Endothelial cell of umbilical vein (primary cell): ENCODE measurements around the gene PPP1R12C. TPM values are rescaled to one million over a fixed set of nuclear protein-coding genes. Genes with fewer than 3 reads are reported as not detected.

Source experiments
- BruUV-seq: library from RNA; stranded (reverse); fragments of 400-500 nt; replicated peaks from 2 replicates; lab custom pipeline; 2021; lab: Mats Ljungman, UMichigan
- CTCF ChIA-PET: fragments of 300-600, 350-600 bp; sonication (Branson Sonifier 250); formaldehyde crosslinking; loops from one replicate; lab custom pipeline; 2021; ENCODE audit warnings: antibody characterized with exemption, inconsistent platforms; lab: Charles Lee
- POLR2A ChIA-PET: fragments of 300-600, 350-600 bp; sonication (Branson Sonifier 250); formaldehyde crosslinking; loops from one replicate; lab custom pipeline; 2021; ENCODE audit warnings: antibody characterized with exemption, inconsistent platforms; lab: Charles Lee
- DNase-seq: peaks from one replicate; pipeline ENCODE4 v3.0.0-alpha.2; 2011; ENCODE audit warnings: low read depth, low spot score
- FAIRE-seq: peaks from 2 replicates; lab custom pipeline; 2011; peaks lifted over from hg19 to GRCh38; lab: Jason Lieb, UNC
- H2AFZ ChIP-seq: 2 replicates; pipeline ENCODE4 v1.6.0; 2012; ENCODE audit warnings: low read depth, low read length, control low read depth, inconsistent platforms
- H3K27ac ChIP-seq: 2 replicates; pipeline ENCODE4 v1.5.1; 2011; ENCODE audit warnings: low read depth, mild to moderate bottlenecking, control low read depth, low read length, moderate library complexity; ENCODE audit not compliant: insufficient read depth
- H3K27me3 ChIP-seq, 2 experiments: 2 replicates each; pipeline versions ENCODE4 v1.6.0 to v1.6.1; 2011; ENCODE audit warnings: low read length in 2 of 2, mixed read lengths in 1 of 2; ENCODE audit not compliant: control insufficient read depth in 2 of 2, insufficient read depth in 2 of 2
- H3K36me3 ChIP-seq, 2 experiments: 2 replicates in 1 of 2; 3 replicates in 1 of 2; pipeline ENCODE4 v1.5.1; 2011; ENCODE audit warnings: low read length in 2 of 2, mild to moderate bottlenecking in 1 of 2, moderate library complexity in 1 of 2; ENCODE audit not compliant: control insufficient read depth in 2 of 2, insufficient read depth in 2 of 2; ENCODE audit errors: extremely low read depth in 1 of 2
- H3K4me1 ChIP-seq: 3 replicates; pipeline ENCODE4 v1.5.1; 2011; ENCODE audit warnings: mild to moderate bottlenecking, low read length; ENCODE audit not compliant: control insufficient read depth, insufficient read depth; ENCODE audit errors: extremely low read depth
- H3K4me2 ChIP-seq: 2 replicates; pipeline ENCODE4 v1.6.1; 2011; ENCODE audit warnings: low read length, control low read depth, mixed read lengths; ENCODE audit not compliant: insufficient read depth
- H3K4me3 ChIP-seq, 3 experiments: fragments of 200-600 bp in 1 of 3; sonication (generic), shearing (Covaris generic) in 1 of 3; replicated peaks in 1 of 3; 2 replicates each; pipeline ENCODE4 v1.5.1; 2011 to 2016; ENCODE audit warnings: control low read depth in 3 of 3, low read length in 3 of 3, mild to moderate bottlenecking in 2 of 3, inconsistent platforms in 1 of 3, low read depth in 1 of 3, moderate library complexity in 1 of 3; ENCODE audit not compliant: insufficient read depth in 1 of 3
- H3K79me2 ChIP-seq: 2 replicates; pipeline ENCODE4 v1.6.0; 2012; ENCODE audit warnings: low read length, inconsistent platforms; ENCODE audit not compliant: control insufficient read depth, insufficient read depth
- H3K9ac ChIP-seq: replicated peaks from 2 replicates; pipeline ENCODE3; 2011; ENCODE audit warnings: low read length, control low read depth; ENCODE audit not compliant: insufficient read depth; ENCODE audit errors: extremely low read depth
- H3K9me1 ChIP-seq: replicated peaks from 3 replicates; pipeline ENCODE4 v1.6.0; 2011; ENCODE audit warnings: mild to moderate bottlenecking, low read length; ENCODE audit not compliant: control insufficient read depth, insufficient read depth; ENCODE audit errors: extremely low read depth
- H3K9me3 ChIP-seq: replicated peaks from 2 replicates; pipeline ENCODE4 v1.5.1; 2012; ENCODE audit warnings: low read length, inconsistent platforms; ENCODE audit not compliant: control insufficient read depth, insufficient read depth
- H4K20me1 ChIP-seq: replicated peaks from 2 replicates; pipeline ENCODE3; 2011; ENCODE audit warnings: mild to moderate bottlenecking, low read length; ENCODE audit not compliant: control insufficient read depth, insufficient read depth; ENCODE audit errors: extremely low read depth
- CTCF ChIP-seq, 2 donors: IDR thresholded peaks; 1 replicate in 1 of 2; 2 replicates in 1 of 2; pipeline ENCODE4 v1.5.1; 2011; ENCODE audit warnings: low read length in 2 of 2, mild to moderate bottlenecking in 2 of 2, moderate library complexity in 2 of 2, control low read depth in 1 of 2, inconsistent platforms in 1 of 2, low read depth in 1 of 2; ENCODE audit not compliant: insufficient read depth in 1 of 2; ENCODE audit errors: extremely low read depth in 1 of 2
- EZH2 ChIP-seq: IDR thresholded peaks from 2 replicates; pipeline ENCODE4 v1.6.1; 2012; ENCODE audit warnings: borderline replicate concordance, low read depth, mild to moderate bottlenecking, moderate library complexity, low read length, inconsistent platforms; ENCODE audit not compliant: severe bottlenecking
- FOS ChIP-seq: IDR thresholded peaks from 2 replicates; pipeline ENCODE4 v1.6.1; 2011; ENCODE audit warnings: mild to moderate bottlenecking, low read length, moderate library complexity, borderline replicate concordance; ENCODE audit not compliant: insufficient read depth
- GATA2 ChIP-seq: IDR thresholded peaks from 2 replicates; pipeline ENCODE4 v1.7.0; 2011; ENCODE audit warnings: low read depth, mild to moderate bottlenecking, moderate library complexity, mixed read lengths, low read length; ENCODE audit not compliant: insufficient read length, insufficient read depth
- JUN ChIP-seq: IDR thresholded peaks from 2 replicates; pipeline ENCODE4 v1.6.1; 2011; ENCODE audit warnings: borderline replicate concordance, low read depth; ENCODE audit not compliant: insufficient read length, insufficient read depth
- MAX ChIP-seq: IDR thresholded peaks from 2 replicates; pipeline ENCODE4 v1.6.1; 2011; ENCODE audit not compliant: insufficient read depth, insufficient read length
- MYC ChIP-seq: IDR thresholded peaks from one replicate; pipeline ENCODE4 v1.6.1; 2011; ENCODE audit warnings: mild to moderate bottlenecking, low read depth, low read length
- POLR2A ChIP-seq: IDR thresholded peaks from 2 replicates; pipeline ENCODE4 v1.6.1; 2012; ENCODE audit warnings: low read depth, mild to moderate bottlenecking, control low read depth, low read length
- POLR2AphosphoS5 ChIP-seq: IDR thresholded peaks from 2 replicates; pipeline ENCODE4 v1.6.1; 2012; ENCODE audit warnings: low read depth, mild to moderate bottlenecking, control low read depth, low read length, moderate library complexity; ENCODE audit not compliant: insufficient read depth
- dilution Hi-C: fragments of 300-500 bp; cut with MboI; formaldehyde crosslinking; loops from one replicate; pipeline ENCODE4 v1.15.0; 2019; ENCODE audit warnings: low sequenced_read_pairs; ENCODE audit not compliant: extremely low pct_ligation_motif_present
- intact Hi-C: fragments of 100-400 bp; cut with micrococcal nuclease; formaldehyde crosslinking; loops from one replicate; pipeline ENCODE4 v1.10.0; 2022
- polyA plus RNA-seq, 4 experiments: library from polyadenylated mRNA; depleted of rRNA in 3 of 4; stranded (reverse) in 3 of 4; unstranded in 1 of 4; fragments of >200 nt; gene quantifications; 2 replicates each; pipeline versions ENCODE4 v1.2.1 to v1.2.3, GENCODE V29; 2011 to 2012; ENCODE audit warnings: missing spikeins in 1 of 4
- total RNA-seq: library from RNA; stranded (reverse); gene quantifications from 2 replicates; pipeline ENCODE4 v1.2.3, GENCODE V29; 2021

Gene PPP1R12C
- total and polyA plus RNA-seq, 2 donors (not counting 3 experiments of a cell fraction or from before 2014, with no cell fraction given), result 69.5 to 149 TPM

GRCh38 chr19:55103190-55103589, 14.2 kb downstream of the PPP1R12C start:
- Histone ChIP-seq H4K20me1 (no peaks in the 10 kb centered on the region), H2AFZ (no peak overlapping the region), H3K36me3 (peaks cover 6 to 17% of the 10 kb centered on the region in 2 experiments), H3K4me2 (no peak overlapping the region), H3K9ac (no peak overlapping the region), H3K27ac (no peak overlapping the region), H3K4me3 (no peak overlapping the region), H3K27me3 (no peaks in the 10 kb centered on the region), H3K9me3 (no peaks in the 10 kb centered on the region), H3K4me1 (no peaks in the 10 kb centered on the region), H3K9me1 (no peaks in the 10 kb centered on the region), H3K79me2 (peaks cover 11% of the 10 kb centered on the region)
- intact Hi-C loops, result no loop called here
- no TSS peak for BruUV-seq
- ChIA-PET POLR2A (no interaction called here), CTCF (no interaction called here)
- dilution Hi-C loops, result no loop called here
- TF ChIP-seq EZH2 (no peak), FOS (no peak), JUN (no peak), GATA2 (no peak), MAX (no peak), POLR2A (no peak), POLR2AphosphoS5 (no peak), MYC (no peak), CTCF (IDR thresholded peaks at IDR 0.05; ENCODE audit: extremely low read depth in 1 of 2, insufficient read depth in 1 of 2, low read depth in 1 of 2, low read length in 2 of 2) (no peak)
- FAIRE-seq (no peak), DNase-seq (no peak)
